DOHH2 (cell line): Measurements from ENCODE around the gene COG1.

ENCODE experiments used
- EZH2phosphoT487 ChIP-seq: fragments of 200-600 bp; sonication (generic); IDR thresholded peaks from 2 replicates; pipeline ENCODE4 v1.6.1; 2017; ENCODE audit warnings: borderline replicate concordance, mild to moderate bottlenecking, antibody characterized with exemption, low read length, moderate library complexity, mixed read lengths
- TF ChIP-seq, protein P1 (sequence below): fragments of 200-600 bp; sonication (generic); IDR thresholded peaks from one replicate; pipeline ENCODE4 v1.5.1; 2014; ENCODE audit warnings: antibody characterized with exemption, mild to moderate bottlenecking, low read depth, low read length; ENCODE audit not compliant: poor library complexity, severe bottlenecking

DNA sequence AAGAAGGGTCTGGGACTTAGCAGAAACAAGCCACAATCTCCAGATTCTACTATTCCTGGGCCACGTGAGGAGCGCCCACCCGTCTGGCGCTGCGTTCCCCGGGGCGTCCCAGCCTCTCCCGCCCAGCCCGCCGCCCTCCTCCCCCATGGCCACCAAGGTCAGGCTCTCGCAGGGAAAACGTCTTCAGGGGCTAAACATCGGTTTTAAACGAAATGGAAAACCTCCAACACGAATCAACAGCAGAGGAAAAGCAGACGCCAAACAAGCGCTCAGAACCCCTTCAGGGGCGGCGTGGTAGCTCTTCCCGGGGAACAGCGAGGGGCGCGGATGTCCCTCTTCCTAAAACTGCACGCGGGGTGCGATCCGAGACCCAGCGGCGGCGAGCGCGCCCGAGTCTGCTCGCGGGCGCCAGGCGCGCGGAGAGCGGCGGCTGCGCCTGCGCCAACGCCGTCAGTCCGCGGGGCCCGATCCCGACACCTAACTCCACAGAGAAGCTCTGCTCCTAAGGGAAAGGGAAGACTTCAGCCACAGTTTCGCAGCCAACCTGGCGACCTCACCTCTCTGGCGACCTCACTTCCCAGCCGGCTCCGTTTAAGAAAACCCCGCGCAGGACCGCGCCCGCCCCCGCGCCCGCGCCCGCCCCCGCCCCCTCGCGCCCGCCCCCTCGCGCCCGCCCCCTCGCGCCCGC is 505 bp upstream of the COG1 start:
- TF ChIP-seq, protein P1, sequence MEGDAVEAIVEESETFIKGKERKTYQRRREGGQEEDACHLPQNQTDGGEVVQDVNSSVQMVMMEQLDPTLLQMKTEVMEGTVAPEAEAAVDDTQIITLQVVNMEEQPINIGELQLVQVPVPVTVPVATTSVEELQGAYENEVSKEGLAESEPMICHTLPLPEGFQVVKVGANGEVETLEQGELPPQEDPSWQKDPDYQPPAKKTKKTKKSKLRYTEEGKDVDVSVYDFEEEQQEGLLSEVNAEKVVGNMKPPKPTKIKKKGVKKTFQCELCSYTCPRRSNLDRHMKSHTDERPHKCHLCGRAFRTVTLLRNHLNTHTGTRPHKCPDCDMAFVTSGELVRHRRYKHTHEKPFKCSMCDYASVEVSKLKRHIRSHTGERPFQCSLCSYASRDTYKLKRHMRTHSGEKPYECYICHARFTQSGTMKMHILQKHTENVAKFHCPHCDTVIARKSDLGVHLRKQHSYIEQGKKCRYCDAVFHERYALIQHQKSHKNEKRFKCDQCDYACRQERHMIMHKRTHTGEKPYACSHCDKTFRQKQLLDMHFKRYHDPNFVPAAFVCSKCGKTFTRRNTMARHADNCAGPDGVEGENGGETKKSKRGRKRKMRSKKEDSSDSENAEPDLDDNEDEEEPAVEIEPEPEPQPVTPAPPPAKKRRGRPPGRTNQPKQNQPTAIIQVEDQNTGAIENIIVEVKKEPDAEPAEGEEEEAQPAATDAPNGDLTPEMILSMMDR, result no peak
- TF ChIP-seq EZH2phosphoT487, result no peak
